ENCODE data around the gene TMUB1.

The TMUB1 gene

DNA sequence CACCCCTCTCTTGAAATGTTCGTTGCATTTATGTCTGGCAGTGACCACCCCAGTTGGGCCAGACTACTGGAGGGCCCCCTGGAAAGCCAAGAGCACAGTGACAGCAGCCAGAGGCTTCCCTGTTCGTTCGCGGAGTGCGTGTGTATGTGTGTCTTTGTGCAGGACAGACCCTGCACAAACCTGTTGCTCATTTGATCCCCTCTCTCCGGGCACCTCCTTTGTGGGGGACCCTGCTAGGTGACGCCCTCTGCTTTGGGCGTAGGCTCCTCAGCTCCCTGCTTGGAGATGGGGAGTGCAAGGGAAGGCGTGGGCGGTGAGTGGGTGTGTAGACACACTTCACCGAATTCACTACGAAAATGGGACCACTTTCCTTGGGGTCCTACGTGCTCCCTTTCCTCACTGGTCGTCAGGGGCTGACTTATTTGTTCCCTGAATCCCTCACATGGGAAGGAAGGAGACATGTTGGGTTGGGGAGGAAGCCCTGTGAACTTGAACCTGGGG lies 41.7 kb upstream of the TMUB1 start:
- Histone ChIP-seq H2AFZ (ENCODE audit: low read depth, low read length) (no peak overlapping the region), H3K27me3 (ENCODE audit: insufficient read depth, low read length, poor library complexity) (no peaks in the 10 kb centered on the region), H3K79me2 (ENCODE audit: insufficient read depth, low read length) (no peaks in the 10 kb centered on the region), H3K9me3 (ENCODE audit: insufficient read depth, low read length, severe bottlenecking) (no peaks in the 10 kb centered on the region), H4K20me1 (ENCODE audit: insufficient read depth, low read length) (peaks cover 7% of the 10 kb centered on the region), H3K9ac (ENCODE audit: low read depth, low read length) (no peak overlapping the region), H3K36me3 (ENCODE audit: insufficient read depth, low read length) (peaks cover 26% of the 10 kb centered on the region), H3K27ac (ENCODE audit: low read length) (no peak overlapping the region), H3K4me2 (ENCODE audit: insufficient read depth, low read length) (no peak overlapping the region), H3K4me1 (ENCODE audit: insufficient read depth, low read length) (no peaks in the 10 kb centered on the region), H3K4me3 (ENCODE audit: low read depth in 1 of 2, low read length in 2 of 2) (no peak overlapping the region)
- TF ChIP-seq EZH2 (IDR thresholded peaks at IDR 0.05; ENCODE audit: borderline replicate concordance, low read depth, low read length, severe bottlenecking), result no peak
- TF ChIP-seq, protein P1, sequence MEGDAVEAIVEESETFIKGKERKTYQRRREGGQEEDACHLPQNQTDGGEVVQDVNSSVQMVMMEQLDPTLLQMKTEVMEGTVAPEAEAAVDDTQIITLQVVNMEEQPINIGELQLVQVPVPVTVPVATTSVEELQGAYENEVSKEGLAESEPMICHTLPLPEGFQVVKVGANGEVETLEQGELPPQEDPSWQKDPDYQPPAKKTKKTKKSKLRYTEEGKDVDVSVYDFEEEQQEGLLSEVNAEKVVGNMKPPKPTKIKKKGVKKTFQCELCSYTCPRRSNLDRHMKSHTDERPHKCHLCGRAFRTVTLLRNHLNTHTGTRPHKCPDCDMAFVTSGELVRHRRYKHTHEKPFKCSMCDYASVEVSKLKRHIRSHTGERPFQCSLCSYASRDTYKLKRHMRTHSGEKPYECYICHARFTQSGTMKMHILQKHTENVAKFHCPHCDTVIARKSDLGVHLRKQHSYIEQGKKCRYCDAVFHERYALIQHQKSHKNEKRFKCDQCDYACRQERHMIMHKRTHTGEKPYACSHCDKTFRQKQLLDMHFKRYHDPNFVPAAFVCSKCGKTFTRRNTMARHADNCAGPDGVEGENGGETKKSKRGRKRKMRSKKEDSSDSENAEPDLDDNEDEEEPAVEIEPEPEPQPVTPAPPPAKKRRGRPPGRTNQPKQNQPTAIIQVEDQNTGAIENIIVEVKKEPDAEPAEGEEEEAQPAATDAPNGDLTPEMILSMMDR (IDR thresholded peaks at IDR 0.05; ENCODE audit: borderline replicate concordance, extremely low read depth, low read length, poor library complexity, severe bottlenecking), result no peak
- no peak for ATAC-seq (ENCODE audit: insufficient read depth, low read depth)
- DNase-seq, result no peak

DNA sequence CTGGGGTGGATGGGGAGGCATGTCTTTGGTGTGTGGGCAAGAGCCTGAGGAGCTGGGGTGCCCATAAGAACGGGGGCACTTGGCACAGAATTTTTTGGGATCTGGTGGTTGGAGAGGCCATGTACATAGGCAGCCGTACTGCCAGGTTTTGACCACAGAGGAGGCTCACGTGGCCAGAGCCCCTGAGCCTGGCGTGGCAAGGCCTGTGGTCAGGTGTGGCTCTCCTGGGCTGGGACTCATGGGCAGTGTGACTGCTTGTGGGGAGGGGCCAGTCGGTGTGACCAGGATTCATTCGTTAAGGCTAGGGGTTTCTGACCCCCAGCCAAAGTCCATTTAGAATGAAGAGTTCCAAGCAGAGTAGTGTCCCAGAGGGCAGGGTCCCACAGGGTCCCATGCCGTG lies 41.2 kb upstream of the TMUB1 start:
- ATAC-seq (ENCODE audit: insufficient read depth, low read depth), result no peak
- Histone ChIP-seq H3K36me3 (ENCODE audit: insufficient read depth, low read length) (peaks cover 21% of the 10 kb centered on the region), H4K20me1 (ENCODE audit: insufficient read depth, low read length) (peaks cover 7% of the 10 kb centered on the region), H3K4me3 (ENCODE audit: low read depth in 1 of 2, low read length in 2 of 2) (no peak overlapping the region), H3K79me2 (ENCODE audit: insufficient read depth, low read length) (no peaks in the 10 kb centered on the region), H3K9me3 (ENCODE audit: insufficient read depth, low read length, severe bottlenecking) (no peaks in the 10 kb centered on the region), H3K4me1 (ENCODE audit: insufficient read depth, low read length) (no peaks in the 10 kb centered on the region; the same call in 1 of the 2 replicates), H3K27me3 (ENCODE audit: insufficient read depth, low read length, poor library complexity) (no peaks in the 10 kb centered on the region), H2AFZ (ENCODE audit: low read depth, low read length) (no peak overlapping the region), H3K27ac (ENCODE audit: low read length) (no peak overlapping the region), H3K4me2 (ENCODE audit: insufficient read depth, low read length) (no peak overlapping the region), H3K9ac (ENCODE audit: low read depth, low read length) (no peak overlapping the region)
- no peak for DNase-seq
- TF ChIP-seq EZH2 (IDR thresholded peaks at IDR 0.05; ENCODE audit: borderline replicate concordance, low read depth, low read length, severe bottlenecking), result no peak
- TF ChIP-seq, protein P1 (IDR thresholded peaks at IDR 0.05; ENCODE audit: borderline replicate concordance, extremely low read depth, low read length, poor library complexity, severe bottlenecking), result no peak

DNA sequence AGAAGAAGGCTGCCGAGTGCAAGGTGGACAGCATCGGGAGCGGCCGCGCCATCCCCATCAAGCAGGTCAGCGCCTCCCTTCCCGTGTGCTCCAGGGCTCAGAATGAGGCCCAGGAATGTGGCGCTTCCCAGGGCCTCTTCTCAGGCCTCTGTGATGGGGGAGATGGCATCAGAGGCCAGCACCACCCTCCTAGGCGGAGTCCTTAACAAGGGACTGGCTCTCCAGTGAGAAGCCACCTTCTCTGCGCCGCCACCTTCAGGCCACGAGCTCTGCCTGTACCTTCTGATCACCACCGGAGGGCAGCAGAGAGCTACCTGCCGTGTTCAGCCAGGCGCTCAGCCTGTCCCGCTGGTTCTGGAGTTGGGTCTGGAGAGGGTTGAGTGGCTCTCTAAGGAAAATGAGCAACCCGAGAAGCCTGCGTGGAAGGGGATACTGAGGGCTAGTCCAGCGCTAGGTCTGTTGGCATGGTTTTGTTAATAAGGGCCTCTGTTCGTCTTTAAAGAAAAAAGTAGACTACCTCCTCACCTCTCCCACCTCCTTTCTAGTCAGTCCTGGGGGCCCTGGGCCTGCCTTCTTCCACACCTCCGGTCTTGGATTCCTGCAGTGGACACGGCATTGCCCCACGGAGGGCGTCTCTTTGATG lies 40.6 kb upstream of the TMUB1 start:
- H3K4me1 ChIP-seq (ENCODE audit: insufficient read depth, low read length), result peaks cover 2% of the 10 kb centered on the region
- no peak overlapping the region for H3K27ac ChIP-seq (ENCODE audit: low read length)
- H3K27me3 ChIP-seq (ENCODE audit: insufficient read depth, low read length, poor library complexity), result no peaks in the 10 kb centered on the region
- TF ChIP-seq, protein P1 (IDR thresholded peaks at IDR 0.05; ENCODE audit: borderline replicate concordance, extremely low read depth, low read length, poor library complexity, severe bottlenecking), result peak; percentile 99
- no peak for TF ChIP-seq EZH2 (IDR thresholded peaks at IDR 0.05; ENCODE audit: borderline replicate concordance, low read depth, low read length, severe bottlenecking)
- H3K9ac ChIP-seq (ENCODE audit: low read depth, low read length), result no peak overlapping the region
- no peak overlapping the region for H2AFZ ChIP-seq (ENCODE audit: low read depth, low read length)
- peaks cover 7% of the 10 kb centered on the region for H4K20me1 ChIP-seq (ENCODE audit: insufficient read depth, low read length)
- H3K36me3 ChIP-seq (ENCODE audit: insufficient read depth, low read length), result peaks cover 21% of the 10 kb centered on the region
- ATAC-seq (ENCODE audit: insufficient read depth, low read depth) (peak; percentile 99), DNase-seq (peak; percentile 84)
- no peaks in the 10 kb centered on the region for H3K9me3 ChIP-seq (ENCODE audit: insufficient read depth, low read length, severe bottlenecking)
- H3K79me2 ChIP-seq (ENCODE audit: insufficient read depth, low read length), result no peaks in the 10 kb centered on the region
- no peak overlapping the region for H3K4me2 ChIP-seq (ENCODE audit: insufficient read depth, low read length)
- H3K4me3 ChIP-seq (ENCODE audit: low read depth in 1 of 2, low read length in 2 of 2), result no peak overlapping the region

Data from DND-41 (cell line).